ENCODE results near the gene IL2RA.
"Not testable (repeated sequence)": the region's sequence is repeated elsewhere in the genome, so short reads cannot be mapped to it uniquely, and the experiment has no call there.

Gene IL2RA

GRCh38 chr10:6065406-6065805, 3.2 kb upstream of the IL2RA start:
- Histone ChIP-seq H3K36me3 (ENCODE audit: control insufficient read depth, insufficient read depth, low read length) (no peaks in the 10 kb centered on the region), H3K27me3 (replicated peaks; ENCODE audit: control insufficient read depth, insufficient read depth, low read length) (no peaks in the 10 kb centered on the region), H3K4me3 (replicated peaks; ENCODE audit: low read depth, low read length) (no peak overlapping the region)
- no peak for DNase-seq (ENCODE audit: extremely low read depth, insufficient read length)
- no peak for TF ChIP-seq CTCF (IDR thresholded peaks at IDR 0.05; ENCODE audit: insufficient read depth, low read length, poor library complexity, severe bottlenecking)

- H3K4me3 ChIP-seq (replicated peaks; ENCODE audit: low read depth, low read length); H3K27me3 ChIP-seq (replicated peaks; ENCODE audit: control insufficient read depth, insufficient read depth, low read length); H3K36me3 ChIP-seq (ENCODE audit: control insufficient read depth, insufficient read depth, low read length); DNase-seq (ENCODE audit: extremely low read depth, insufficient read length): not testable (repeated sequence)
These were observed 2.6 kb upstream of the IL2RA start for GRCh38 chr10:6064726-6065125.

GRCh38 chr10:6064119-6064518, 2.0 kb upstream of the IL2RA start:
- H3K36me3 ChIP-seq (ENCODE audit: control insufficient read depth, insufficient read depth, low read length): no peaks in the 10 kb centered on the region
- no peak for DNase-seq (ENCODE audit: extremely low read depth, insufficient read length)
- no peak overlapping the region for H3K4me3 ChIP-seq (replicated peaks; ENCODE audit: low read depth, low read length)
- H3K27me3 ChIP-seq (replicated peaks; ENCODE audit: control insufficient read depth, insufficient read depth, low read length): no peaks in the 10 kb centered on the region
- no peak for TF ChIP-seq CTCF (IDR thresholded peaks at IDR 0.05; ENCODE audit: insufficient read depth, low read length, poor library complexity, severe bottlenecking)

GRCh38 chr10:6061056-6061455, 1.1 kb downstream of the IL2RA start:
- Histone ChIP-seq H3K27me3 (replicated peaks; ENCODE audit: control insufficient read depth, insufficient read depth, low read length) (no peaks in the 10 kb centered on the region), H3K4me3 (replicated peaks; ENCODE audit: low read depth, low read length) (peak overlapping the region; percentile 41), H3K36me3 (ENCODE audit: control insufficient read depth, insufficient read depth, low read length) (no peaks in the 10 kb centered on the region)
- no peak for DNase-seq (ENCODE audit: extremely low read depth, insufficient read length)
- no peak for TF ChIP-seq CTCF (IDR thresholded peaks at IDR 0.05; ENCODE audit: insufficient read depth, low read length, poor library complexity, severe bottlenecking)

GRCh38 chr10:6059506-6059905, 2.7 kb downstream of the IL2RA start:
- DNase-seq (ENCODE audit: extremely low read depth, insufficient read length): no peak
- H3K4me3 ChIP-seq (replicated peaks; ENCODE audit: low read depth, low read length): no peak overlapping the region
- no peaks in the 10 kb centered on the region for H3K36me3 ChIP-seq (ENCODE audit: control insufficient read depth, insufficient read depth, low read length)
- TF ChIP-seq CTCF (IDR thresholded peaks at IDR 0.05; ENCODE audit: insufficient read depth, low read length, poor library complexity, severe bottlenecking): no peak
- no peaks in the 10 kb centered on the region for H3K27me3 ChIP-seq (replicated peaks; ENCODE audit: control insufficient read depth, insufficient read depth, low read length)

- DNase-seq (ENCODE audit: extremely low read depth, insufficient read length): no peak
These were observed 3.3 kb downstream of the IL2RA start for GRCh38 chr10:6058682-6059475.

More at GRCh38 chr10:6058682-6059475, 3.3 kb downstream of the IL2RA start:
- no peak for TF ChIP-seq CTCF (IDR thresholded peaks at IDR 0.05; ENCODE audit: insufficient read depth, low read length, poor library complexity, severe bottlenecking)
- no peaks in the 10 kb centered on the region for H3K27me3 ChIP-seq (replicated peaks; ENCODE audit: control insufficient read depth, insufficient read depth, low read length)
- no peak overlapping the region for H3K4me3 ChIP-seq (replicated peaks; ENCODE audit: low read depth, low read length)
- no peaks in the 10 kb centered on the region for H3K36me3 ChIP-seq (ENCODE audit: control insufficient read depth, insufficient read depth, low read length)
